Fibroblast of skin of left quadriceps (primary cell): Measurements from ENCODE around the gene HDAC8.

ENCODE experiments used
- DNase-seq, 2 experiments: peaks; one replicate each; pipeline ENCODE4 v3.0.0-alpha.2; 2013; ENCODE audit warnings: low read depth in 2 of 2

Gene HDAC8

GRCh38 chrX:72295745-72296144 is 276.9 kb downstream of the HDAC8 start:
- no peak for DNase-seq

- DNase-seq = no peak
Observed at GRCh38 chrX:72294497-72294896, 278.1 kb downstream of the HDAC8 start.

- no peak for DNase-seq
Observed at GRCh38 chrX:72282302-72282701, 290.3 kb downstream of the HDAC8 start.

GRCh38 chrX:72280321-72280845 is 292.3 kb downstream of the HDAC8 start:
- DNase-seq = no peak
